Measurements from ENCODE around the gene MCM10.

DNA sequence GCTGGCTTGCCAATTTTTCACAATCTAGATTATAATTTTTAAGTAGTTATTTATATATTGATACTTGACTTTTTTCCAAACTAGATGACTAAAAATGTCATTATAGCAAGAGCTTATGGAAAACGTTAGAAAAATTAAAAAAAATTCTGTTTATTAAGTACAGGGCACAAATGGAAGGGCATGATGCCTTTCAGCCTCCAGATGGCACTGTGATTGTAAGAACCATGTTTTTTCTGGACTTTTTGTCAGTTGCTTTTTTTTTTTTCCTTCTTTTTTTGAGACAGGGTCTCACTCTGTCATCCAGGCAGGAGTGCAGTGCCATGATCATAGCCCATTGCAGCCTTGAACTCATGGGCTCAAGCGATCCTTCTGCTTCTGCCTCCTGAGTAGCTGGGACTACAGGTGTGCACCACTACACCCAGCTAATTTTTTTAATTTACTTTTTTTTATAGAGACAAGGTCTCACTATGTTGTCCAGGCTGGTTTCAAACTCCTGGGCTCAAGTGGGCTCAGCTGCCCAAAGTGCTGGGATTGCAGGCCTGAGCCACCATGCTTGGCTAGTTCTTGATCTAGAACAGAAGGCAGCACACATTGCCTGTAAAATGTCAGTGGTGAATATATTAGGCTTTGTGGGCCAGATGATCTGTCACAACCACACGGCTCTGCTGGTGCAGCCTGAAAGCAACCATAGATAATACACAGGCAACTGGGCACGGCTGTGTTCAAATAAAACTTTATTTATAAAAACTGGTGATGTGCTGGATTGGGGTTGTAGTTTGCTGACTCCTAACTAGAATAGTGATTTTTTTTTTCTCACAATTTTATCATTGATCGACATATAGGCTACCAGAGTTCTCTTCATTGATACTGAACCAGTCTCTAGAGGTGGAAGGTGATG, 45.4 kb downstream of the MCM10 start:
- TF ChIP-seq, protein P1, sequence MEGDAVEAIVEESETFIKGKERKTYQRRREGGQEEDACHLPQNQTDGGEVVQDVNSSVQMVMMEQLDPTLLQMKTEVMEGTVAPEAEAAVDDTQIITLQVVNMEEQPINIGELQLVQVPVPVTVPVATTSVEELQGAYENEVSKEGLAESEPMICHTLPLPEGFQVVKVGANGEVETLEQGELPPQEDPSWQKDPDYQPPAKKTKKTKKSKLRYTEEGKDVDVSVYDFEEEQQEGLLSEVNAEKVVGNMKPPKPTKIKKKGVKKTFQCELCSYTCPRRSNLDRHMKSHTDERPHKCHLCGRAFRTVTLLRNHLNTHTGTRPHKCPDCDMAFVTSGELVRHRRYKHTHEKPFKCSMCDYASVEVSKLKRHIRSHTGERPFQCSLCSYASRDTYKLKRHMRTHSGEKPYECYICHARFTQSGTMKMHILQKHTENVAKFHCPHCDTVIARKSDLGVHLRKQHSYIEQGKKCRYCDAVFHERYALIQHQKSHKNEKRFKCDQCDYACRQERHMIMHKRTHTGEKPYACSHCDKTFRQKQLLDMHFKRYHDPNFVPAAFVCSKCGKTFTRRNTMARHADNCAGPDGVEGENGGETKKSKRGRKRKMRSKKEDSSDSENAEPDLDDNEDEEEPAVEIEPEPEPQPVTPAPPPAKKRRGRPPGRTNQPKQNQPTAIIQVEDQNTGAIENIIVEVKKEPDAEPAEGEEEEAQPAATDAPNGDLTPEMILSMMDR (IDR thresholded peaks at IDR 0.05): peak; percentile 40 to 52 (median 42)
- TF ChIP-seq POLR2A (IDR thresholded peaks at IDR 0.05) (no peak), EP300 (IDR thresholded peaks at IDR 0.05; ENCODE audit: low read depth) (no peak)
